Left forelimb (tissue), 1 donor: ENCODE measurements around the gene PIERCE2.
A peak's percentile ranks its signal among the peaks of the same experiment; 100 is the strongest.
"Not testable (repeated sequence)": the region's sequence is repeated elsewhere in the genome, so short reads cannot be mapped to it uniquely, and the experiment has no call there.

ENCODE experiments used
- DNase-seq: peaks from one replicate; pipeline ENCODE4 v3.0.0-alpha.2; 2018; ENCODE audit warnings: low spot score

Gene PIERCE2, protein sequence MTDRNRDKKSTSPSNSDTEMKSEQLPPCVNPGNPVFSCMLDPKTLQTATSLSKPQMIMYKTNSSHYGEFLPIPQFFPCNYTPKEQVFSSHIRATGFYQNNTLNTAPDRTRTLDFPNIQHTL

DNA sequence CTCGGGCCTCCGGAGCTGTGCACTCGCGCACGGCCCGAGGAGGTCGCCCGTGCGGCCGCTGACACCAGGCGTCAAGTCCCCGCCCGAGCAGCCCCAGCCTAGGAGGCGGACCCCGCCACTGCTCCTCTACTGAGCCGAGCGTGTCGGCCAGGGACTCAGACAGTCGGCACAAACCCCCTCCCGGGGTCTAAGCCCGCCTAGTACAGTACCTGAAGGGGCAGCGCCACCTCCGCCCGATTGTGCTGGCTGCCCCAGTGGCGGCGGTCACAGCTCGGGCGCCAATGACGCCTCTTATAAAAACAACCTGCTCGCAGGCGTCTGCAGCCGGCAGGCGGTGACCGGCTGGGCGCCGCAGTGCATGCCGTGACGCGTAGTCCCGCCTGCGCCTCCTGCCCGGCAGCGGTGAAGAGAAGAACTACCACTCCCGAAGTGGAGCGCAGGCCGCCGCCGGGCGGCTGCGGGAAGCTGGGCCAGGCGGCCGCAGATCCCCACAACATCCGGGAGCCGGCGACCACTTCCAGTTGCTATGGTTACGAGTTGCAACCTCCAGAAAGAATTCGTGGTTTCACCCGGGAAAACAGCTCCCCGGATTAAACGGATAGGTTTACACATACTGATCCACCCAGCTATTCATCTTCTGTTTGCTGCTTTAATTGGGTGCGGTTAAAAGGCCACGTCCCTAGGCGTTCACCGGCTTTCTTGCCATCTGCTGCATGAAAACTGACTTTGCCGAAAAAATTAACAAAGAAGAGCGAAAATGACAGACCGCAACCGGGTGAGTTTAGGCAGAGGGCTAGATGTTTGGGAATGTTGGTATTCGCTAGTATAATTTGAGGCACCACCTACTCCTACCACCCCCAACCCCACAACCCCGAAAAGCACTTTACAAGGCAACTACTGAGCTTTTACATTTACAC lies at the start of gene PIERCE2, which contains the start of gene CCPG1:
Gene PIERCE2 (plus strand): TSS at position 484 of the 917 bp plus-strand sequence. CDS start 274 bp downstream, at position 758.
Gene CCPG1 (minus strand): TSS at position 348 of the 917 bp plus-strand sequence. CDS start 18,935 bp downstream, outside the sequence.
- DNase-seq, result peak; percentile 96

DNA sequence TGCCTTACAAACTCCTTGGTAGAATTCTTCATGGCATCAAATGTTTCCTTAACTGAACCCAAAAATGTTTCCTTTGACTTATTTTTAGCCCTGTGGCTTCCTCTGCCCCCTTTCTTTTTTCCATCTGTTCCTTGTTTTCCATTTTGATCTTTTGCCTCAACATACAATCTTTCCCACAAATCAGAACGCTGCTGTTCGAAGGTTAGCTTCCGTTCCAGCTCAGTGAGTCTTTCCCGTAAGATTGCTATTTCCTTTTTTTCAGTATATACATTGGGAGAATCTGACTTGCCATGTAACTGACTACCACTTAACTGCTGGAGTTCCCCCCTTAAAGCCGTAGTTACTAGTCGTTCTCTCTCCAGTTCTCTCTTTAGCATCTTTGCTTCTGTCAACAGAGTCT lies 48.0 kb upstream of the PIERCE2 start:
- no peak for DNase-seq

DNA sequence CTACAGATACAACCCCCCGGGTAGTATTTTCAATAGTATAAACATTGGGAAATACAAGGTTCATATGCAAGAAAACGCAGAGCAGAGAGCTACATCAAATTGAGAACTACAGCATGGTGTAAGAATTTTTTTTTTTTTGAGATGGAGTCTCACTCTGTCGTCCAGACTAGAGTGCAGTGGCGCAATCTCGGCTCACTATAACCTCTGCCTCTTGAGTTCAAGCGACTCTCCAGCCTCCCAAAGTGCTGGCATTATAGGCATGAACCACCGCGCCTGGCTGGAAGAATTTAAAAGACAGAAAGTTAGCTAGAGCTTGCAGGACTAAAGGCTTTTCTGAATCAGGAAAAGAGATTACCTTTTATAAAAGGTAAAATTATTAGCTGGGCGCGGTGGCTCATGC lies 47.2 kb upstream of the PIERCE2 start:
- DNase-seq, result no peak

DNA sequence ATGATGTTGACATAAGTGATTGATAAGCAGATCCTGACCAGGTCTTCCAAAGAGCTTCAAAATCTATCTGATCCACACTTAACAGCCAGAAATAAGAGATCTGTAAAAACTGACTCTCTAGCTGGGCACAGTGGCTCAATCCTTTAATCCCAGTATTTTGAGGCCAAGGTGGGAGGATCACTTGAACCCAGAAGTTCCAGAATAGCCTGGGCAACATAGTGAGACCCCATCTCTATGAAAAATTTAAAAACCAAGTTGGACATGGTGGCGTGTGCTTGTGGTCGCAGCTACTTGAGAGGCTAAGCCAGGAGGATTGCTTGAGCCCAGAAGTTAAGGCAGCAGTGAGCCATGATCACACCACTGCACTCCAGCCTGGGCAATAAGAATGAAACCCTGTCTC lies 45.7 kb upstream of the PIERCE2 start:
- DNase-seq, result no peak

DNA sequence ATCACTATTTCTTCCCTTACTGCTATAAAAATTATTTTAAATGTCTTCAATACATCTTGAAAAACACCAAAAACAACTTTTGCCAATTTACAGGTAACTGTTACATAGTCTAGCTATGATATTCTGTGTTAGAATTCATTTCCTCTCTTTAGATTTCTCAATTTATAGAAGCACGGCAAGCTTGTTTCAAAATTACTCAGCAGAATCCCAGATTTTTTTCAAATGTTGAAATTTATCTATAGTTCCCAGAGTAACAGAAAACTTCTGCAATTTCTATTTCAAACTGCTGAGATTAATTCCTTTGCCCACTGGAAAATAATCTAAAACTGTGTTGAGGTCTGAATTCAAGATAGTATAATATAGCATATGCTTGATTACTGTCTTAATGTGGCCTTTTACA lies 41.3 kb upstream of the PIERCE2 start:
- DNase-seq, result no peak

DNA sequence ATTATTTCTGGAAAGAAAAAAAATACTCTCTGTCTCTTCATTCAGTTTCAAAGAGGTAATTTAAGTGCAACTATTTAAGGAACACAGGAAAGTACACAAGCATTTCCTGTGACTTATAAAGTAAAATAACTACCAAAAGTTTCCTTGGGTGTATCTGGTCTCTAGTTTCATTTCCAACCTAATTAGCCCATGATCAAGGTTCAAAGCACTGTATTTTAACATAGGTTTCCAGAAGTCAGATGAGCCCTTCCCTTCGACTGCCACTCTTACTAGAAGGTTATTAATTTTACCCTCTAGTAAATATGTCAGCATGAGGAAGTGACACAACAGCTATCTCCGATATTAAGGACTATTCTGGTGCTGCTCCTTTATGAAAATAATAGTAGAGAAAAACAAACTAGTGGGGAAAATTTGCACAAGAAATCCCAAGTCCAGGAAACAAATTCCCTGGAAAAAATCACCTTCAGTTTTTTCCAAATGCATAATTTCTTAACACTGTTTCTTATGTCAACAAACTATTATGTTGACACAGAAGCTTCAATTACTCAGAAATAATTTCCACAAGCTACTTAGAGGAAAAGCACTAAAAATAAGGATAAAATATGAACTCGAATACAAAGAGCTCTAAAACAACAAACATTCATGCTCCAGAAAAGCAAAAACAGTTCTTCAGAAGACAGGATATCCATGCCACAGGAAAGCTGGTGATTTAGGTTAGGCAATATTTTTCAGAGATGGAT lies 35.4 kb upstream of the PIERCE2 start:
- DNase-seq, result no peak

DNA sequence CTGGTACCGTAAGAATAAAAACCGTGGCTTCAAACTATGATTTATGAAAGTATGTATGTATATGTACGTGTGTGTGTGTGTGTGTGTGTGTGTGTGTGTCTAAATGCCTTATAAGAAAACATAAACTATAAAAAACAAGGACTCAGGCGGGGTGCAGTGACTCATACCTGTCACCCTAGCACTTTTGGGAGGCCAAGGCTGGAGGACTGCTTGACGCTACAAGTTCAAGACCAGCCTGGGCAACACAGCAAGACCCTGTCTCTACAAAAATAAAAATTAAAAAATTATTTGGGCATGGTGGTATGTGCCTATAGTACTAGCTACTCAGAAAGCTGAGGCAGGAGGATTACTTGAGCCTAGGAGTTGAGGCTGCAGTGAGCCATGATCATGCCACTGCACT lies 29.2 kb upstream of the PIERCE2 start:
- DNase-seq, result no peak

DNA sequence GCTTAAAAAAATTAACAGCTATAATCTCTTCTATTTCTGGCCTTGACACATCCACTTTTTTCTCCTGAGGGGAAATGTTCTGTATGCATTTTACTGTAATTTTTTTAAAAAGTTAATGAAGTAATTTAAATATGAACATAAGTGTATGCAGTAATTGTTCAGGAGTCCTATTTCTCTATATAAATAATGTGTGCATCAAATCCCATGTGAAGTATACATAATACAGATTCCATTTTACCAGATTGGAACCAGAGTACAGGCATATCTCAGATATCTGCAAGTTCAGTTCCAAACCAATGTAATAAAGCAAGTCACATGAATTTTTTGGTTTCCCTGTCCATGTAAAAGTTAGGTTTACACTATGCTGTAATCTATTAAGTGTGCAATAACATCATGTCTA lies 26.7 kb upstream of the PIERCE2 start:
- no peak for DNase-seq

DNA sequence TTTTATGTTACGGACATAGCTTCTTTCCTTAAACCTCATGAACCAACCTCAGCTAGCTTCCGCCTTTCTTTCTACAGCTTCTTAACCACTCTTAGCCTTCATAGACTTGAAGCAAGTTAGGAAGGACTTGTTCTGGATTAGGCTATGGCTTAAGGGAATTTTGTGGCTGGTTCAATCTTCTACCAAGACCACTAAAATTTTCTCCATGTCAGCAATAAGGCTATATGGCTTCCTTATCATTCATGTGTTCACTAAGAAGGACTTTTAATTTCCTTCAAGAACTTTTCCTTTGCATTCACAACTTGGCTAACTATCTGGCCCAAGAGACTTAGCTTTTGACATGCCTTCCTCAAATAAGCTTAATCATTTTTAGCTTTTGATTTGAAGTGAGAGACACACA lies 24.6 kb upstream of the PIERCE2 start:
- no peak for DNase-seq

DNA sequence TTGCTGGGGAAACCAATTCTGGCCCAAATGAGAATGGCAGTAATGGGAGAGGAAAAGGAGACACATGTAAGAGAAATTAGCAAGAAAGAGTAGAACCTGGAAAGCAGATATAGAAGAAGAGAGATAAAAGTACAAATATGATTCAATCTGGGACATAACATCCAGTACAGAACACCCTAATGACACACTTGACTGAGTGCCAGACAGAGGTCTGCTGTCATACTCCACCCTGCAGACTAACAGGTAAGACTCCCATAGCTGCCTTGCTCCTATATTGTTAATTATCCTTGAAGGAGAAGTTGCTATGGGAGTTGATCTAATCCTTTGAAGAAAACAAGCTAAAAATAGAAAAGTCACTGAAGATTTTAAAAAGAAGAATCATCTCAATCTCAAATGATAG lies 21.3 kb upstream of the PIERCE2 start:
- no peak for DNase-seq

DNA sequence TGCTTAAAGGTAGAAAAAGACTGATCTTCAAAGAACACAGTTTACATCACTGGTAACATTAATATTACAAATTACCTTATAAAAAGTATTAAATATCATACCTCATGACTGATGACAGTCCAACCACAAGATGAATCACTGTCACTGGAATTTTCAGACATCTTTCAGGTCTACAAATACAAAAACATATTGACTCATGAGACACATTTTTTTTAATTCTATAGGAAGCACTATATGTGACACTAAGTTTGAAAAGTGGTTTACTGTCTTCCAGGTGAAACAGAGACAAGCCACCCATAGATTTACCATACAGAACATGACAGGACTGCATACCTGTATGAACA lies 19.1 kb upstream of the PIERCE2 start:
- no peak for DNase-seq

DNA sequence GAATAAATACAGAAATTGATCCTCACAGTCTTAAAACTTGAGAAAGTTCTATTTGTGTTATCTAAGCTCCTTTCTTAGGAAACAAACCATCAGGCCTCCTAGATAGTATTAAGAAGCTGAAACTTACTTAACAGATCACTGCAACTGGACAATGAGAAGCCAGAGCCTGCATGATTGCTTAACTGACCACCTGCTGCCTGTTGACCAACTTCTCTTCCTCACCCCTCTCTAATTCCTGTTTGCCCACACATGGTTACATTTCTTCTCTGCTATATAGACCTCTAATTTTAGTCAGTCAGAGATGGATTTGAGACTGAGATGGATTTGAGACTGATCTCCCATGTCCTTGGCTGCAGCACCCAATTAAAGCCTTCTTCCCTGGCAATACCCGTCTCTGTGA lies 13.6 kb upstream of the PIERCE2 start:
- no peak for DNase-seq

DNA sequence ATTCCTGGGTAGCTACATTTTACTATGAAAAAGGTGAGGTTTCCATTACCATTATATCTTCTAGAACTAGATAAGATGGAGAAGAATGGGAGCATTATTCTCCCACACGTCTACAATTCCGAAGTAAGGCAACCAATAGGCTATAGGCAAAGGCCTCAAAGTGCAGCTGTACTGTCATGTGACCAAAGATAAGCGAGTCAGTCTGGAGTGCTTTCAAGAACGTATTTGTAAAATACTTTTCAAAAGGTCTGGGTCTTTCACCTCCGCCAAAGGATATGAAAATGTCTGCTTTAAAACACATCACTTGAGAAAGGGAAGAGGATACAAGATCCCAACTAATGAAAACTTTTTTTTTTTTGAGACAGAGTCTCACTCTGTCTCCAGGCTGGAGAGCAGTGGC lies 10.1 kb upstream of the PIERCE2 start:
- DNase-seq, result no peak

DNA sequence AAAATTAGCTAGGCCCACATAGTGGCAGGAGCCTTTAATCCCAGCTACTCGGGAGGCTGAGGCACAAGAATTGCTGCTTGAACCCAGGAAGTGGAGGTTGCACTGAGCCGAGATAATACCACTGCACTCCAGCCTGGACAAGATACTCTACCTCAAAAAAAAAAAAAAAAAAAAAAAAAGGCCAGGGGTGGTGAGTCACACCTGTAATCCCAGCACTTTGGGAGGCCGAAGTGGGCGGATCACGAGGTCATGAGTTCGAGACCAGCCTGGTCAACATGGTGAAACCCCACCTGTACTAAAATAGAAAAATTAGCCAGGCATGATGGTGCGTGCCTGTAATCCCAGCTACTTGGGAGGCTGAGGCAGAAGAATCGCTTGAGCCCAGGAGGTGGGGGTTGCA lies 8.2 kb upstream of the PIERCE2 start:
- DNase-seq, result not testable (repeated sequence)

DNA sequence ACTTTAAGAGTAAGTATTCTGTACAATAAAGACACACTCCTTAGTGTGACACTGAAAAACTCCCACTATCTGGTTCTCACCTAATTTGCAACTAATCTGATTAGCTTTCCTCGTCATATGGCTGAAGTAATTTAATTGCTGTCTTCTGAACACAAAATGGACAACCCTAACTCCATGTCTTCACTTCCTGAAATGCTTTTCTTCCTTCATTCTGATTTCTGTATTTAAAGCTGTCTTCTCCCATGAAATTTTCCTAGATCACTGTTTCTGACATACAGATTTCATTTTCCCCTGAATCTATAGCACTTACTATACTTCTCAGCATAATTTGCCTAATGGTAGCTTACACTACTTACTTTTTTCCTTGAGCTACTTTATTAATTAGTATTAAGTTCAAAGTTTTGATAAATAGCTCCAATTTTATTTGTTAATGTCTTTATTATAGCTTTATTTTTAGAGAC lies 6.5 kb upstream of the PIERCE2 start:
- no peak for DNase-seq

DNA sequence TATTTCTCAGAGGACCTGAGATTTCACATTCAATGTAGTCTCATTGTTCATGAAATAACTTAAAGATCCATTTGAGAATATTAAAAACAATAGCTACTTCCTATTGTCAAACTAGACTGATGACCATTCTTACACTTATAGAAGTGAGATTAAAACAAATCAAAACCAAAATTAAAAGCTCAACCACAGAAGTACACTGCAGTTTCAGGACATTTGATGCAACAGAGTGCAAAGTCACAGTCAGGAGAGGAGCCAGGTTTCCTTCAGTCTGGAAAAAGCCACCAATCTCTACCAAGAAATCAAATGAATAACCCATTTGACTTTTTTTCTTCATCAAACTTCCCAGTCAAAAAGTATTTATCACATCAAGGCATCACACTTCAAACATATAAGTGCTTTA lies 5.6 kb upstream of the PIERCE2 start:
- DNase-seq, result no peak

DNA sequence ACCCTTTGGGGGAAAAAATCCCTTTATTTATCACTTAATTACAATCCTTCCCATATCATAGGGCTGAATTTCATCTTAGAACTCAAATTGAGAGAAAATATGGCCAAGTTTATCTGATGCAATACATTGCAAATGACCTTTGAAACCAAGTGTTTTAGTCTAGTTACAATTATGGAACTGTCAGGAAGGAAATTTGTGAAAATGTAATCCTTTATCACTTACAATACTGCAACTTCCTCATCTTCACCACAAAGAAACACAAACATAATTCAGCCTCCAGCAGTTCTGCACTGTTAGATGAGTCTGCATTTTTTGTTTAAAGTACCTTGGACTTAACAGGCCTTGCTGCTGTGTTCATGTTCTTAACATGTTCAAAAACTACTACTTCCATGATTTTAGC lies 4.8 kb upstream of the PIERCE2 start:
- DNase-seq, result no peak

DNA sequence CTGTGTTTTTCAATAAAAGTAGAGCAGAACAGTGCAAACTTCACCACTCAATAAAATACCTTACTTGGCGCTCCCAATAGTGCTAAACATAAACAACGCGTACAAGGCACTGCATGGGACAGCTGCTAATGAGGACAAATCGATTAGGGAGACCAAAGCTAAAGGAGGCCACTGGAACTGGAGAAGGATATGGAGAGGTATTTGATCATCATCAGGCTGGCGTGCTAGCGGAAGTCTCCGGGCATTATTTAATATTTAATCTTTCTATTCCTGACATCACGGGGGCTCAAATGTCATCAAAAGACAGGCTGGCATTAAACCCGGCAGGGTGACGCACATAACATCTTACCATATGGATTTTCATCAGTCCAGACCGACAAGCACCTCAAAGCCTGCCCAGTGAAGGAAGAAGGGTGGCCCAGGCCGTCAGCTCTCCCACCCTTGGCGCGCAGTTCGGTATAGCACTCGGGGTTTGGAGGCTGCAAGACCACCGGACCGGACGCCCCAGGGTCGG lies 740 bp upstream of the PIERCE2 start:
- DNase-seq, result no peak

DNA sequence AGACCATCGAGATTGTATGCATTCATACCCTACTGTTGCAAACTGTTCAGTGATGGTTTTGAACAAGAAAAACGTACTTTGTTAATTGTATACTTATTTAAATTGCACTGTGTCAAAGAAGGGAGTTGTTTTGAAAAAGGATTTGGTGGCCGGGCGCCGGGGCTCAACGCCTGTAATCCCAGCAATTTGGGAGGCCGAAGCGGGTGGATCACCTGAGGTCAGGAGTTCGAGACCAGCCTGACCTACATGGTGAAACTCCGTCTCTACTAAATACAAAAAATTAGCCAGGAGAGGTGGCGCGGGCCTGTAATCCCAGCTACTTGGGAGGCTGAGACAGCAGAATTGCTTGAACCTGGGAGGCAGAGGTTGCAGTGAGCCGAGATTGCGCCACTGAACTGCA lies 681 bp downstream of the PIERCE2 start:
- DNase-seq, result not testable (repeated sequence)

DNA sequence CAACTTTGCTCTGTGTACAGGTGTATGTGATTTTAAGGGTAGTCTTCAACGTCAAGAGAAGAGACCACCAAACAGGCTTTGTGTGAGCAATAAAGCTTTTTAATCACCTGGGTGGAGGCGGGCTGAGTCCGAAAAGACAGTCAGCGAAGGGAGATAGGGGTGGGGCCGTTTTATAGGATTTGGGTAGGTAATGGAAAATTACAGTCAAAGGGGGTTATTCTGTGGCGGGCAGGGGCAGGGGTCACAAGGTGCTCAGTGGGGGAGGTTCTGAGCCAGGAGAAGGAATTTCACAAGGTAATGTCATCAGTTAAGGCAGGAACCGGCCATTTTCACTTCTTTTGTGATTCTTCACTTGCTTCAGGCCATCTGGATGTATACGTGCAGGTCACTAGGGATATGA lies 9.4 kb downstream of the PIERCE2 start:
- DNase-seq, result not testable (repeated sequence)

DNA sequence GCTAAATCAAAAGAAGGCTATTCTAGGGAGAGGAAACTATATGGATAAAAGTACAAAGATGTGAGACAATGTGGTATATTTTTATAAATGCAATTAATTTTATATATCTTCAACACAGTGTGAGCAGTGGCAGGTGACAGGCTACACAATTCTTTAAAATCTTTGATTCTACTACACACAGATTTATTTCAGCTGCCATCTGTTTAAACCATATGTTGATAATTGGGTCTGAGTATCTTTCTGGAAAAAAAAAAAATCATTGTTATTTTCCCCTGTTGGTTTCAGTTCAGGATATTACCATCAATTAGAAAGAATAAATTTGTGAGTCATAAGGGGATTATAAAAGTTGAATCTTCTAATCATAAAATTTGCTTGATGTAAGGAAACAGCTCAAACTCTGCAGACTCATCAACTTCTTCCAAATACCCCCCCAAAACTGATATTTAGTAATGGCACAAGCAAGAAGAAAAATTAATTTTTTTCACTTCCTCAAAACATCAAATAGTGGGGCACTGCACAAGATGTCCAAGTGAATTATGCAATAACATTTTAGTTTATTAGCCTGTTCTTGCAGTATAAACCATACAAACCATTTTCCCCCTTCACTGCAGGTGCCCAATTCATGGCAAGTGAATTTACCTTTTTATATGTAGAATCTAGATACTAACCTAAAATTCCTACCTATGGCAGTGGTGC lies 12.0 kb downstream of the PIERCE2 start:
- DNase-seq, result no peak

DNA sequence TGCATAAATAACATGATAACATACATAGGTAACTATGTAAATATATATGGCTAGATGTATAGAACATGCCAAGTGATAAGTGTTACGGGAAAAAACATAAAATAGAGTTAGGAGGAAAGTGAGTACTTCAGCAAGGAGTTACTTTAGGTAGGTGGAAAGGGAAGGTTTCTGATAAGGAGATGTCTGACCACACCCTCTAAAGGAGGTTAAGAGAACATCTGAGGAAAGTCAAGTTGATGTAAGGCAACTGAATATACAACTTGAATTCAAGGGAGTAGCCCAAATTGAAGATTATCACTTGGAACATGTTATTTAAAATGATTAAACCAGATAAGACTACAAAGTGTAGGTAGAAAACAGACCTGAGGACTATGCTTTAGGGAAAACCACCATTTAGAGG lies 13.8 kb downstream of the PIERCE2 start:
- no peak for DNase-seq
